ENCODE data around the gene RNF144B. TPM values are rescaled to one million over a fixed set of nuclear protein-coding genes. Genes with fewer than 3 reads are reported as not detected.

The RNF144B gene
- total RNA-seq, 1 experiment from 2014 or later, result 2.3 TPM

DNA sequence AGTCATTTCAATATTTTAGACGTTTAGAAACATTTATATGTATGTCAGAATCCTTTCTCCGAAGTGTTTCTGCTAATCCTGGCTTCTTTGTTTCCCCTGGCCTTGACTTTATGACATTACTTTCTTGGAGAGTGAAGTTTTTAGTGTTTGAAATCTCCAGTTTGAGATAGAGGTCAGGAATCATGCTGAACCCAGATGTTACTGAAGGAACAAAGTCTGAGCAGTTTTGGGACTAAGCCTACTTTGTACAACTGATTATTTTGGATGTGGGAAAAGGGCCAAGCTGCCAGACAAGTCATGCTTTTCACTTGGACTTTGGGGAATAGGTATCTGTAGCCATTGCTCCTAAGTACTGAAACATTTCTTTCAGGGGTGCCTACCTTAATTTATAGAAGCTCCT is 2.3 kb downstream of the RNF144B start:
- H3K79me1 ChIP-seq (ENCODE audit: insufficient read depth, low read depth, low read length, poor library complexity, severe bottlenecking), result no peaks in the 10 kb centered on the region
- no peak overlapping the region for H3K27ac Mint-ChIP-seq
- H3K23ac ChIP-seq (ENCODE audit: insufficient read length, low read depth, low read length), result no peak overlapping the region
- H2BK20ac ChIP-seq (ENCODE audit: low read depth, low read length, poor library complexity, severe bottlenecking), result no peak overlapping the region
- peaks cover 7% of the 10 kb centered on the region for H3K23me2 ChIP-seq (ENCODE audit: insufficient read length, low read depth, low read length, poor library complexity, severe bottlenecking)
- no peak overlapping the region for H2BK120ac ChIP-seq (ENCODE audit: low read depth, low read length, poor library complexity, severe bottlenecking)
- H3K4me2 ChIP-seq (ENCODE audit: insufficient read depth, insufficient read length, low read length), result no peak overlapping the region
- no peaks in the 10 kb centered on the region for H3K9me3 Mint-ChIP-seq
- H2AFZ ChIP-seq (ENCODE audit: low read length), result no peak overlapping the region
- H2AK5ac ChIP-seq (ENCODE audit: insufficient read length, low read length), result no peak overlapping the region
- no peak overlapping the region for H3T11ph ChIP-seq (ENCODE audit: low read length)
- H2BK12ac ChIP-seq (ENCODE audit: insufficient read length, low read depth, low read length), result no peak overlapping the region
- no peaks in the 10 kb centered on the region for H3K79me2 ChIP-seq (ENCODE audit: insufficient read depth, low read length)
- H3K27me3 ChIP-seq (ENCODE audit: insufficient read depth, low read length), result no peaks in the 10 kb centered on the region
- no peak overlapping the region for H3K9ac ChIP-seq (ENCODE audit: extremely low read depth, insufficient read length, low read length)
- H2BK5ac ChIP-seq (ENCODE audit: insufficient read length, low read length), result no peak overlapping the region
- no peak overlapping the region for H2BK15ac ChIP-seq (ENCODE audit: low read depth, low read length)
- no peak overlapping the region for H3K56ac ChIP-seq (ENCODE audit: insufficient read length, low read depth, low read length)
- no peak for TF ChIP-seq CTCF (conservative IDR thresholded peaks at IDR 0.05)
- H4K91ac ChIP-seq (ENCODE audit: insufficient read length, low read depth, low read length), result no peak overlapping the region
- H3K14ac ChIP-seq (ENCODE audit: insufficient read depth, low read length), result no peak overlapping the region
- H4K5ac ChIP-seq (ENCODE audit: insufficient read length, low read depth, low read length), result no peak overlapping the region
- H3K18ac ChIP-seq (ENCODE audit: insufficient read length, low read depth, low read length), result no peak overlapping the region
- H4K20me1 ChIP-seq (ENCODE audit: control insufficient read depth, insufficient read depth, insufficient read length), result no peaks in the 10 kb centered on the region
- no peak overlapping the region for H3K4me3 Mint-ChIP-seq
- no peak for DNase-seq
- no peak overlapping the region for H4K8ac ChIP-seq (replicated peaks; ENCODE audit: insufficient read length, low read depth, low read length)
- no CpG with 5 or more reads among the region's 2 CpGs for WGBS (ENCODE audit: extremely low coverage, insufficient read length, low lambda C conversion rate)
- no peaks in the 10 kb centered on the region; a peak in 2 of 7 replicates for H3K36me3 Mint-ChIP-seq (ENCODE audit: insufficient read depth in 1 of 3, low read depth in 3 of 3)
- H3K4ac ChIP-seq (ENCODE audit: low read depth, low read length), result no peak overlapping the region
- H3K27ac ChIP-seq (ENCODE audit: insufficient read length, low read depth, low read length), result no peak overlapping the region
- peaks cover 34 to 38% of the 10 kb centered on the region in 2 experiments for H3K4me1 Mint-ChIP-seq
- peaks cover 1% of the 10 kb centered on the region; the same call in 1 of the 2 replicates for H3K27me3 Mint-ChIP-seq (ENCODE audit: low read depth)
- no peaks in the 10 kb centered on the region for H3K9me3 ChIP-seq (ENCODE audit: control insufficient read depth, low read depth, low read length)
- peaks cover 8% of the 10 kb centered on the region for H3K4me1 ChIP-seq (ENCODE audit: insufficient read depth, low read length)

All from H9 (cell line).